DOHH2 (cell line): ENCODE results near the gene TSSK6.

ENCODE experiments used
- H3F3A ChIP-seq: fragments of 200-600 bp; sonication (generic), shearing (Covaris generic); 2 replicates; pipeline ENCODE4 v1.6.0; 2016; ENCODE audit warnings: antibody characterized with exemption, mild to moderate bottlenecking; ENCODE audit not compliant: control insufficient read depth, insufficient read depth
- H3K27ac ChIP-seq: fragments of 200-600 bp; sonication (generic); 2 replicates; pipeline ENCODE4 v1.5.1; 2014; ENCODE audit warnings: low read depth, mild to moderate bottlenecking, low read length, moderate library complexity
- H3K27me3 ChIP-seq: fragments of 200-600 bp; sonication (generic); 2 replicates; pipeline ENCODE4 v1.6.1; 2014; ENCODE audit warnings: mild to moderate bottlenecking, low read length, mixed read lengths; ENCODE audit not compliant: control insufficient read depth
- H3K36me3 ChIP-seq: fragments of 200-600 bp; sonication (generic); 2 replicates; pipeline ENCODE4 v1.6.1; 2014; ENCODE audit warnings: mild to moderate bottlenecking, low read length, moderate library complexity, mixed read lengths; ENCODE audit not compliant: control insufficient read depth
- H3K4me1 ChIP-seq: fragments of 200-600 bp; sonication (generic); 2 replicates; pipeline ENCODE4 v1.6.1; 2014; ENCODE audit warnings: mild to moderate bottlenecking, low read length, mixed read lengths; ENCODE audit not compliant: control insufficient read depth
- H3K4me2 ChIP-seq: fragments of 200-600 bp; sonication (generic); 2 replicates; pipeline ENCODE4 v1.6.0; 2014; ENCODE audit warnings: mild to moderate bottlenecking, low read length, moderate library complexity
- H3K4me3 ChIP-seq: fragments of 200-600 bp; sonication (generic); 2 replicates; pipeline ENCODE4 v1.5.1; 2014; ENCODE audit warnings: mild to moderate bottlenecking, low read length, mixed read lengths
- H3K79me2 ChIP-seq: fragments of 200-600 bp; sonication (generic); 2 replicates; pipeline ENCODE4 v1.6.1; 2014; ENCODE audit warnings: mild to moderate bottlenecking, low read length, mixed read lengths; ENCODE audit not compliant: control insufficient read depth
- H3K9me2 ChIP-seq: fragments of 200-600 bp; sonication (generic); replicated peaks from 2 replicates; pipeline ENCODE4 v1.6.1; 2014; ENCODE audit warnings: mild to moderate bottlenecking, low read length, mixed read lengths; ENCODE audit not compliant: control insufficient read depth
- H3K9me3 ChIP-seq: fragments of 200-600 bp; sonication (generic); 2 replicates; pipeline ENCODE4 v1.6.1; 2014; ENCODE audit warnings: antibody characterized with exemption, low read length, mixed read lengths; ENCODE audit not compliant: control insufficient read depth, insufficient read depth
- H4K20me1 ChIP-seq: fragments of 200-600 bp; sonication (generic); 2 replicates; pipeline ENCODE4 v1.6.0; 2014; ENCODE audit warnings: low read depth, mild to moderate bottlenecking, antibody characterized with exemption, low read length, moderate library complexity; ENCODE audit not compliant: control insufficient read depth, insufficient read depth
- EZH2phosphoT487 ChIP-seq: fragments of 200-600 bp; sonication (generic); IDR thresholded peaks from 2 replicates; pipeline ENCODE4 v1.6.1; 2017; ENCODE audit warnings: borderline replicate concordance, mild to moderate bottlenecking, antibody characterized with exemption, low read length, moderate library complexity, mixed read lengths
- TF ChIP-seq, protein P1 (sequence below): fragments of 200-600 bp; sonication (generic); IDR thresholded peaks from one replicate; pipeline ENCODE4 v1.5.1; 2014; ENCODE audit warnings: antibody characterized with exemption, mild to moderate bottlenecking, low read depth, low read length; ENCODE audit not compliant: poor library complexity, severe bottlenecking

Gene TSSK6

GRCh38 chr19:19468424-19469050, 46.8 kb downstream of the TSSK6 start:
- H3K9me2 ChIP-seq: no peaks in the 10 kb centered on the region
- H3K4me1 ChIP-seq: peaks cover 48% of the 10 kb centered on the region
- peaks cover 79% of the 10 kb centered on the region for H3K36me3 ChIP-seq
- H3K4me2 ChIP-seq: no peak overlapping the region
- H3K27ac ChIP-seq: no peak overlapping the region
- H3K4me3 ChIP-seq: no peak overlapping the region
- H3K27me3 ChIP-seq: no peaks in the 10 kb centered on the region
- H3F3A ChIP-seq: peaks cover 8% of the 10 kb centered on the region
- no peak for TF ChIP-seq EZH2phosphoT487
- TF ChIP-seq, protein P1, sequence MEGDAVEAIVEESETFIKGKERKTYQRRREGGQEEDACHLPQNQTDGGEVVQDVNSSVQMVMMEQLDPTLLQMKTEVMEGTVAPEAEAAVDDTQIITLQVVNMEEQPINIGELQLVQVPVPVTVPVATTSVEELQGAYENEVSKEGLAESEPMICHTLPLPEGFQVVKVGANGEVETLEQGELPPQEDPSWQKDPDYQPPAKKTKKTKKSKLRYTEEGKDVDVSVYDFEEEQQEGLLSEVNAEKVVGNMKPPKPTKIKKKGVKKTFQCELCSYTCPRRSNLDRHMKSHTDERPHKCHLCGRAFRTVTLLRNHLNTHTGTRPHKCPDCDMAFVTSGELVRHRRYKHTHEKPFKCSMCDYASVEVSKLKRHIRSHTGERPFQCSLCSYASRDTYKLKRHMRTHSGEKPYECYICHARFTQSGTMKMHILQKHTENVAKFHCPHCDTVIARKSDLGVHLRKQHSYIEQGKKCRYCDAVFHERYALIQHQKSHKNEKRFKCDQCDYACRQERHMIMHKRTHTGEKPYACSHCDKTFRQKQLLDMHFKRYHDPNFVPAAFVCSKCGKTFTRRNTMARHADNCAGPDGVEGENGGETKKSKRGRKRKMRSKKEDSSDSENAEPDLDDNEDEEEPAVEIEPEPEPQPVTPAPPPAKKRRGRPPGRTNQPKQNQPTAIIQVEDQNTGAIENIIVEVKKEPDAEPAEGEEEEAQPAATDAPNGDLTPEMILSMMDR: no peak
- peaks cover 47% of the 10 kb centered on the region for H3K9me3 ChIP-seq
- 0 out of 2 replicates have a peak, but pooled peaks cover 5% of the 10 kb centered on the region for H4K20me1 ChIP-seq
- H3K79me2 ChIP-seq: peaks cover 98% of the 10 kb centered on the region

DNA sequence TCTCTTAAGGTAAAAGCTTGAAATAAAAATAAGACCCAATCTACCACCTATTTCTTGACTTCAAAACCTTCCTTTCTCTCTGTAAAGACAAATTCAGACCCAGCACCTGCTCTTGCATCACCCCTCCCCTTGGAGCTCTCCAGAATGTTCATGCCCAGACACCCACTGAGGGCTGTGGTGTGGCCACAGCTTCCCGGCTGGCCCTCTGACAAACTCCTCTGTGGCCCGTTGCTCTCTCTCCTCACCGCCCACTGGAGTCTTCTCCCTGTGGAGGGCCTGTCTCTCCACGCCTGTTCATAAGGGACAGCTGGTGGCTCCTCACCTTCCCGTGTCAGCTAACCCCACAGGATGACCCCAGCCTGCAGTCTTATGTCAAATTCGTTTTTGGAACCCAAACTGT, 49.1 kb downstream of the TSSK6 start:
- TF ChIP-seq, protein P1: no peak
- Histone ChIP-seq H3K9me2 (no peaks in the 10 kb centered on the region), H3K4me1 (peaks cover 40% of the 10 kb centered on the region), H3K9me3 (peaks cover 50% of the 10 kb centered on the region), H3K4me3 (no peak overlapping the region), H3K27me3 (no peaks in the 10 kb centered on the region), H3K36me3 (peaks cover 83% of the 10 kb centered on the region), H3F3A (peaks cover 5% of the 10 kb centered on the region), H3K79me2 (peaks cover 98% of the 10 kb centered on the region), H3K27ac (no peak overlapping the region), H4K20me1 (no peaks in the 10 kb centered on the region), H3K4me2 (no peak overlapping the region)

DNA sequence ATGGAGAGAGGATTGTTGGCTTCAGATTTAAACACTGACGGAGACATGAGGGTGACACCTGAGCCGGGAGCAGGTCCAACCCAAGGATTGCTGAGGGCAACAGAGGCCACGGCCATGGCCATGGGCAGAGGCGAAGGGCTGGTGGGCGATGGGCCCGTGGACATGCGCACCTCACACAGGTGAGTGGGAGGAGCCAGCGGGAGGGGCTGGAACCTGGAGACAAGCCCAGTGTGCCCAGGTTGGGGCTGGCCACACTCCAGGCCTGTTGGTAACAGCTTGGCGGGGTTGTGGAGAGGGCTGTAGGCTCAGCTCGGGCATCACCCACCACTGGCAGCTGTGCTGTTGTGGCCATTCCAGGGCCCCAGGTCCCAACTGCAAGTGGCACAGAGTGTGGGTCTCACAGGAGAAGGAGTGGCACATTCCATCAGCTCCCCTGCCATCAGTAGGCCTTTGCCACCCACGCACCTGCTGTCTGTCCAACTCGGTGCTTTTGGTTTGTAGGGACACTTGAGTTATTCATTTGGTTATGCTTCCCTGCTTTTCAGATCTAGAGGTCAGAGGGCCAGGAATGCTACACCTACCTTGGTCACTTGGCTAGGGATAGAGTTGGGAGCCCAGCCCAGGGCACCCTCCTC, 49.8 kb downstream of the TSSK6 start:
- Histone ChIP-seq H3K27ac (no peak overlapping the region), H3K79me2 (peaks cover 98% of the 10 kb centered on the region), H3K9me2 (no peaks in the 10 kb centered on the region), H3K4me1 (peaks cover 40% of the 10 kb centered on the region), H3K4me2 (no peak overlapping the region), H3K9me3 (peaks cover 50% of the 10 kb centered on the region), H3K36me3 (peaks cover 82% of the 10 kb centered on the region), H3F3A (peaks cover 5% of the 10 kb centered on the region), H4K20me1 (no peaks in the 10 kb centered on the region), H3K27me3 (no peaks in the 10 kb centered on the region), H3K4me3 (no peak overlapping the region)
- no peak for TF ChIP-seq EZH2phosphoT487
- TF ChIP-seq, protein P1: no peak
